GM19467 (cell line): ENCODE measurements around the gene JOSD1.

ENCODE experiments used
- ATAC-seq: cut with Tn5 transposase; IDR thresholded peaks from one replicate; pipeline ENCODE4 v1.9.1; 2021; ENCODE audit warnings: mild to moderate bottlenecking, moderate library complexity; ENCODE audit not compliant: unreplicated experiment

JOSD1 gene

GRCh38 chr22:38733724-38734381 is 33.1 kb upstream of the JOSD1 start:
- ATAC-seq: no peak

GRCh38 chr22:38733329-38733723 is 32.6 kb upstream of the JOSD1 start:
- no peak for ATAC-seq

GRCh38 chr22:38732251-38732815 is 31.6 kb upstream of the JOSD1 start:
- ATAC-seq: no peak

GRCh38 chr22:38731703-38732161 is 31.0 kb upstream of the JOSD1 start:
- ATAC-seq: no peak

- ATAC-seq: no peak
Measured at GRCh38 chr22:38730411-38730871, 29.7 kb upstream of the JOSD1 start.

- no peak for ATAC-seq
Measured at GRCh38 chr22:38729946-38730345, 29.2 kb upstream of the JOSD1 start.

- no peak for ATAC-seq
Measured at GRCh38 chr22:38728871-38729796, 28.4 kb upstream of the JOSD1 start.

GRCh38 chr22:38727530-38728451 is 27.0 kb upstream of the JOSD1 start:
- ATAC-seq: no peak

GRCh38 chr22:38727123-38727522 is 26.4 kb upstream of the JOSD1 start:
- no peak for ATAC-seq

- no peak for ATAC-seq
Measured at GRCh38 chr22:38725900-38726655, 25.3 kb upstream of the JOSD1 start.

GRCh38 chr22:38724926-38725571 is 24.3 kb upstream of the JOSD1 start:
- no peak for ATAC-seq

GRCh38 chr22:38724176-38724575 is 23.4 kb upstream of the JOSD1 start:
- no peak for ATAC-seq

- ATAC-seq: no peak
Measured at GRCh38 chr22:38721551-38721950, 20.8 kb upstream of the JOSD1 start.

GRCh38 chr22:38720350-38720749 is 19.6 kb upstream of the JOSD1 start:
- ATAC-seq: no peak

- ATAC-seq: no peak
Measured at GRCh38 chr22:38719196-38719595, 18.5 kb upstream of the JOSD1 start.

- no peak for ATAC-seq
Measured at GRCh38 chr22:38718414-38718813, 17.7 kb upstream of the JOSD1 start.

GRCh38 chr22:38717244-38717643 is 16.5 kb upstream of the JOSD1 start:
- no peak for ATAC-seq

- no peak for ATAC-seq
Measured at GRCh38 chr22:38716826-38717225, 16.1 kb upstream of the JOSD1 start.

GRCh38 chr22:38716271-38716670 is 15.5 kb upstream of the JOSD1 start:
- ATAC-seq: no peak
